HCT116 (cell line): ENCODE data around the gene ZNF488. TPM values are rescaled to one million over a fixed set of nuclear protein-coding genes. Genes with fewer than 3 reads are reported as not detected.
A peak's percentile ranks its signal among the peaks of the same experiment; 100 is the strongest.

Source experiments
- ATAC-seq: fragments of 200-7000 bp; cut with Tn5 transposase; 2 replicates; pipeline ENCODE4 v1.9.1; 2020; ENCODE audit warnings: mild to moderate bottlenecking, moderate library complexity
- BruUV-seq: library from RNA; stranded (reverse); fragments of 400-500 nt; replicated peaks from 2 replicates; lab custom pipeline; 2021; lab: Mats Ljungman, UMichigan
- CTCF ChIA-PET: fragments of 300-600 bp; sonication (Branson Sonifier 250); formaldehyde crosslinking; loops from one replicate; lab custom pipeline; 2021; ENCODE audit warnings: antibody characterized with exemption; lab: Charles Lee
- POLR2A ChIA-PET: fragments of 300-600, 350-600 bp; sonication (Branson Sonifier 250); formaldehyde crosslinking; loops from one replicate; lab custom pipeline; 2021; ENCODE audit warnings: antibody characterized with exemption; lab: Charles Lee
- RAD21 ChIA-PET, 2 experiments: fragments of 300-600 bp; sonication (Branson Sonifier 250); formaldehyde crosslinking; loops; one replicate each; lab custom pipeline; 2023; ENCODE audit warnings: low total read pairs in 2 of 2; ENCODE audit not compliant: uncharacterized antibody in 2 of 2, unreplicated experiment in 2 of 2, low non-redundant PET in 1 of 2; lab: Charles Lee
- DNase-seq: peaks from one replicate; pipeline ENCODE4 v3.0.0-alpha.2; 2010; ENCODE audit warnings: low read depth, low spot score
- H2AFZ ChIP-seq: fragments of 200-600 bp; shearing (Covaris generic), sonication (generic); 2 replicates; pipeline ENCODE4 v1.6.1; 2017; ENCODE audit warnings: low read depth, mixed run types, mixed read lengths, antibody characterized with exemption, low read length; ENCODE audit not compliant: poor library complexity, severe bottlenecking
- H3K27ac ChIP-seq: 2 replicates; pipeline ENCODE4 v1.5.1; 2012; ENCODE audit warnings: low read depth, low read length
- H3K27me3 ChIP-seq: fragments of 200-600 bp; sonication (generic); 2 replicates; pipeline ENCODE4 v1.6.1; 2016; ENCODE audit warnings: mixed run types, low read length, mixed read lengths; ENCODE audit not compliant: insufficient read depth
- H3K36me3 ChIP-seq, 2 experiments: fragments of 200-500 bp in 1 of 2; fragments of 200-600 bp in 1 of 2; sonication (Bioruptor generic) in 1 of 2; sonication (generic) in 1 of 2; 2 replicates each; pipeline versions ENCODE4 v1.5.1 to v1.6.1; 2014 to 2016; ENCODE audit warnings: low read length in 2 of 2, inconsistent platforms in 1 of 2, mixed read lengths in 1 of 2, mixed run types in 1 of 2; ENCODE audit not compliant: insufficient read depth in 2 of 2, control insufficient read depth in 1 of 2
- H3K4me1 ChIP-seq, 2 experiments: fragments of 200-600 bp in 1 of 2; sonication (generic) in 1 of 2; 2 replicates each; pipeline versions ENCODE4 v1.5.1 to v1.6.1; 2012 to 2017; ENCODE audit warnings: low read length in 2 of 2, inconsistent platforms in 1 of 2, mild to moderate bottlenecking in 1 of 2, mixed read lengths in 1 of 2, mixed run types in 1 of 2, moderate library complexity in 1 of 2; ENCODE audit not compliant: insufficient read depth in 2 of 2, control insufficient read depth in 1 of 2
- H3K4me2 ChIP-seq: fragments of 200-600 bp; sonication (generic); 2 replicates; pipeline ENCODE4 v1.6.1; 2017; ENCODE audit warnings: mixed run types, low read length, mixed read lengths
- H3K4me3 ChIP-seq, 2 experiments: fragments of 200-600 bp in 1 of 2; sonication (generic) in 1 of 2; replicated peaks in 1 of 2; 2 replicates each; pipeline ENCODE4 v1.5.1; 2011 to 2016; ENCODE audit warnings: low read length in 2 of 2, control low read depth in 1 of 2, low read depth in 1 of 2, mild to moderate bottlenecking in 1 of 2, mixed read lengths in 1 of 2, mixed run types in 1 of 2
- H3K79me2 ChIP-seq: fragments of 200-600 bp; sonication (generic); 2 replicates; pipeline ENCODE4 v1.6.1; 2017; ENCODE audit warnings: mild to moderate bottlenecking, mixed run types, low read length, moderate library complexity, mixed read lengths; ENCODE audit not compliant: insufficient read depth
- H3K9ac ChIP-seq: fragments of 200-600 bp; sonication (generic); 2 replicates; pipeline ENCODE4 v1.6.1; 2016; ENCODE audit warnings: low read length, mixed read lengths
- H3K9me2 ChIP-seq: fragments of 200-600 bp; sonication (generic), shearing (Covaris generic); 2 replicates; pipeline ENCODE4 v1.6.1; 2017; ENCODE audit warnings: mixed run types, mild to moderate bottlenecking, moderate library complexity; ENCODE audit not compliant: insufficient read depth
- H3K9me3 ChIP-seq, 2 experiments: fragments of 200-500 bp in 1 of 2; fragments of 200-600 bp in 1 of 2; sonication (Bioruptor generic) in 1 of 2; sonication (generic) in 1 of 2; 2 replicates each; pipeline ENCODE4 v1.6.1; 2014 to 2017; ENCODE audit warnings: low read length in 2 of 2, mixed read lengths in 2 of 2, inconsistent platforms in 1 of 2, low read depth in 1 of 2, mild to moderate bottlenecking in 1 of 2, mixed run types in 1 of 2, moderate library complexity in 1 of 2; ENCODE audit not compliant: control insufficient read depth in 1 of 2, insufficient read depth in 1 of 2
- H4K20me1 ChIP-seq: fragments of 200-600 bp; sonication (generic), shearing (Covaris generic); 2 replicates; pipeline ENCODE4 v1.6.1; 2017; ENCODE audit warnings: mixed run types, mild to moderate bottlenecking, moderate library complexity; ENCODE audit not compliant: insufficient read depth
- CEBPB ChIP-seq: IDR thresholded peaks from 2 replicates; pipeline ENCODE4 v1.6.1; 2012; ENCODE audit warnings: low read depth
- EGR1 ChIP-seq: IDR thresholded peaks from 2 replicates; pipeline ENCODE4 v1.6.1; 2012; ENCODE audit warnings: low read depth
- ELF1 ChIP-seq: IDR thresholded peaks from 2 replicates; pipeline ENCODE4 v1.6.1; 2012; ENCODE audit warnings: low read depth, borderline replicate concordance
- EZH2 ChIP-seq: fragments of 200-600 bp; sonication (generic); IDR thresholded peaks from 2 replicates; pipeline ENCODE4 v1.6.1; 2017; ENCODE audit warnings: antibody characterized with exemption, mixed run types
- RAD21 ChIP-seq: IDR thresholded peaks from 2 replicates; pipeline ENCODE4 v1.6.1; 2012; ENCODE audit warnings: low read depth, mild to moderate bottlenecking
- SP1 ChIP-seq: IDR thresholded peaks from 2 replicates; pipeline ENCODE4 v1.6.1; 2012; ENCODE audit warnings: low read depth
- ZNF274 ChIP-seq: fragments of 200-500 bp; sonication (Bioruptor generic); IDR thresholded peaks from 2 replicates; pipeline ENCODE4 v1.6.1; 2014; ENCODE audit warnings: mild to moderate bottlenecking, low read depth, low read length, inconsistent platforms
- intact Hi-C: fragments of 100-400 bp; cut with micrococcal nuclease; formaldehyde crosslinking; loops from 2 replicates; pipeline ENCODE4 v1.10.0; 2022
- total RNA-seq: library from RNA; stranded (reverse); gene quantifications from one replicate; pipeline ENCODE4 v1.2.1, GENCODE V29; 2021; ENCODE audit not compliant: unreplicated experiment
- TF ChIP-seq, protein P1 (sequence below): IDR thresholded peaks from 2 replicates; pipeline ENCODE4 v1.6.1; 2011; ENCODE audit warnings: mild to moderate bottlenecking, low read length, moderate library complexity; ENCODE audit not compliant: insufficient replicate concordance; ENCODE audit errors: extremely low read depth
- TF ChIP-seq, protein P2 (sequence below), 3 experiments: fragments of 200-600 bp in 1 of 3; sonication (generic) in 1 of 3; IDR thresholded peaks in 2 of 3; conservative IDR thresholded peaks in 1 of 3; 2 replicates each; pipeline ENCODE4 v1.5.1; 2012 to 2017; ENCODE audit warnings: low read depth in 2 of 3, low read length in 2 of 3, antibody characterized with exemption in 1 of 3, borderline replicate concordance in 1 of 3, control low read depth in 1 of 3, mild to moderate bottlenecking in 1 of 3, mixed read lengths in 1 of 3, mixed run types in 1 of 3, moderate library complexity in 1 of 3; ENCODE audit not compliant: insufficient read depth in 1 of 3

The ZNF488 gene
- total RNA-seq, 1 experiment from 2014 or later: 3.9 TPM

DNA sequence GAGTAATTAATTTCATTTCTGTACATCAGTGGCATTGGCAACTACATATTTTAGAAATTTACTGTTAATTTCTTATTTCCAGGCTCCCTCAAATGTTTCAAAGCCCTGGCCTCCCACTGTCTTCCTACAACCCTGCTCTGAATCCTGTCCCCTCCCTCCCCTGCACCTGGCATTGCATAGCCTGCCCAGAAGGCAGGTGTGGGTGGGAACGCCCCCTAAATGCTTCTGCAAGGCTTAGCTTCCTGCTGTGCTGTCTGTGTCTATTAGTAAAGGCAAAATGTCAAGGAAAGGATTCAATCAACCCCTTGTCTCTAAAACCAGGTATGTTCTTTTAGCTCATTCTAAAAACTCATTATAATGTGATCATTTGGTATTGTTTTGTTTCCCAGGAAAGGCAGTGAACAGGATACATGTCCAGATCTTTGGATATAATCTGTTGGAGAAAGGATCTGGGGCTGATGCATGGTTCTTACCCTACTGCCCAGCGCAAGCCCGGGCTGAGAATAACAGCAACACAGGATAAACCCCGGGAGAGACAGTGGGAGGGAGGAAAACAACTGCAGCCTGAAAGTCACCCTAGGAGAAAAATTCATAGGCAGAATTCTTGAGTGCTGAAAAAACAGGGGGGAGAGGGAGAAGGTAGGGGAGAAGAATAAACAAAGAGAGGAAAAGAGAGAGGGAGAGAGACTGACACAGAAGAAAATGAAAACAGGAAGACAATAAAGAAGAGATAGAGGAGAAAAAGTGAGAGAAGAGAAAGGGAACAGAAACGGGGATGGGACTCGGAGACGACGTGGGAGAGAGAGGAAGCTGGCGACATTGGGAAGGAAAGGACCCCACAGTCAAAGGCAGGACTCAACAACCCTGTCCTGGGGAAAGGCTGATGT, 589 bp downstream of the ZNF488 start:
- no peaks in the 10 kb centered on the region for H3K36me3 ChIP-seq
- H3K4me3 ChIP-seq: peak overlapping the region; percentile 68 to 70
- H3K9me3 ChIP-seq: no peaks in the 10 kb centered on the region; a peak in 1 of 4 replicates
- peak overlapping the region; percentile 93 for H3K4me2 ChIP-seq
- H3K9ac ChIP-seq: peak overlapping the region; percentile 69
- H3K4me1 ChIP-seq: peaks cover 16 to 18% of the 10 kb centered on the region in 2 experiments
- ATAC-seq (no peak), DNase-seq (no peak)
- no peaks in the 10 kb centered on the region for H3K79me2 ChIP-seq
- H3K27ac ChIP-seq: peak overlapping the region; percentile 74; the same call in 1 of the 2 replicates
- ChIA-PET RAD21 (no interaction called here), POLR2A (interaction anchor here (0.7 to 1.2 kb wide), 4 partner anchors 8 to 38 kb away, joined by 3 to 4 read pairs (median 4); no protein-coding TSS in a partner anchor), CTCF (interaction anchor here (1.0 to 1.6 kb wide), 2 partner anchors 20 to 22 kb away, joined by 5 to 8 read pairs; no protein-coding TSS in a partner anchor)
- peak overlapping the region; percentile 57 for H2AFZ ChIP-seq
- no peaks in the 10 kb centered on the region for H3K9me2 ChIP-seq
- H3K27me3 ChIP-seq: no peaks in the 10 kb centered on the region
- BruUV-seq: TSS peak; percentile 80
- no peaks in the 10 kb centered on the region for H4K20me1 ChIP-seq
- TF ChIP-seq ZNF274 (no peak), RAD21 (no peak), SP1 (no peak), EGR1 (no peak), EZH2 (no peak), ELF1 (no peak), CEBPB (no peak)
- TF ChIP-seq, protein P1, sequence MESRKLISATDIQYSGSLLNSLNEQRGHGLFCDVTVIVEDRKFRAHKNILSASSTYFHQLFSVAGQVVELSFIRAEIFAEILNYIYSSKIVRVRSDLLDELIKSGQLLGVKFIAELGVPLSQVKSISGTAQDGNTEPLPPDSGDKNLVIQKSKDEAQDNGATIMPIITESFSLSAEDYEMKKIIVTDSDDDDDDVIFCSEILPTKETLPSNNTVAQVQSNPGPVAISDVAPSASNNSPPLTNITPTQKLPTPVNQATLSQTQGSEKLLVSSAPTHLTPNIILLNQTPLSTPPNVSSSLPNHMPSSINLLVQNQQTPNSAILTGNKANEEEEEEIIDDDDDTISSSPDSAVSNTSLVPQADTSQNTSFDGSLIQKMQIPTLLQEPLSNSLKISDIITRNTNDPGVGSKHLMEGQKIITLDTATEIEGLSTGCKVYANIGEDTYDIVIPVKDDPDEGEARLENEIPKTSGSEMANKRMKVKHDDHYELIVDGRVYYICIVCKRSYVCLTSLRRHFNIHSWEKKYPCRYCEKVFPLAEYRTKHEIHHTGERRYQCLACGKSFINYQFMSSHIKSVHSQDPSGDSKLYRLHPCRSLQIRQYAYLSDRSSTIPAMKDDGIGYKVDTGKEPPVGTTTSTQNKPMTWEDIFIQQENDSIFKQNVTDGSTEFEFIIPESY: no peak
- TF ChIP-seq, protein P2, sequence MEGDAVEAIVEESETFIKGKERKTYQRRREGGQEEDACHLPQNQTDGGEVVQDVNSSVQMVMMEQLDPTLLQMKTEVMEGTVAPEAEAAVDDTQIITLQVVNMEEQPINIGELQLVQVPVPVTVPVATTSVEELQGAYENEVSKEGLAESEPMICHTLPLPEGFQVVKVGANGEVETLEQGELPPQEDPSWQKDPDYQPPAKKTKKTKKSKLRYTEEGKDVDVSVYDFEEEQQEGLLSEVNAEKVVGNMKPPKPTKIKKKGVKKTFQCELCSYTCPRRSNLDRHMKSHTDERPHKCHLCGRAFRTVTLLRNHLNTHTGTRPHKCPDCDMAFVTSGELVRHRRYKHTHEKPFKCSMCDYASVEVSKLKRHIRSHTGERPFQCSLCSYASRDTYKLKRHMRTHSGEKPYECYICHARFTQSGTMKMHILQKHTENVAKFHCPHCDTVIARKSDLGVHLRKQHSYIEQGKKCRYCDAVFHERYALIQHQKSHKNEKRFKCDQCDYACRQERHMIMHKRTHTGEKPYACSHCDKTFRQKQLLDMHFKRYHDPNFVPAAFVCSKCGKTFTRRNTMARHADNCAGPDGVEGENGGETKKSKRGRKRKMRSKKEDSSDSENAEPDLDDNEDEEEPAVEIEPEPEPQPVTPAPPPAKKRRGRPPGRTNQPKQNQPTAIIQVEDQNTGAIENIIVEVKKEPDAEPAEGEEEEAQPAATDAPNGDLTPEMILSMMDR (IDR thresholded peaks at IDR 0.05 in 2 of 3, conservative IDR thresholded peaks at IDR 0.05 in 1 of 3; ENCODE audit: borderline replicate concordance in 1 of 3, insufficient read depth in 1 of 3, low read depth in 2 of 3, low read length in 2 of 3): no peak
- TF ChIP-seq, all 23 proteins: peak for 0
- intact Hi-C loops: no loop called here
